HepG2 (cell line): Measurements from ENCODE around the gene SDCCAG8. TPM values are rescaled to one million over a fixed set of nuclear protein-coding genes. Genes with fewer than 3 reads are reported as not detected.

Experiments
- ATAC-seq: fragments of 200-7000 bp; cut with Tn5 transposase; 3 replicates; pipeline ENCODE4 v1.9.1; 2020; ENCODE audit warnings: mild to moderate bottlenecking, moderate library complexity
- BruUV-seq: library from RNA; stranded (reverse); fragments of 400-500 nt; replicated peaks from 2 replicates; lab custom pipeline; 2021; lab: Mats Ljungman, UMichigan
- CTCF ChIA-PET: fragments of 300-600 bp; formaldehyde crosslinking; extraction: SDS; loops from one replicate; lab custom pipeline; 2021; ENCODE audit warnings: low total read pairs, inconsistent platforms, low intra/inter-chr PET ratio; lab: Yijun Ruan, JAX
- POLR2A ChIA-PET: fragments of 350-600 bp; sonication (Branson Sonifier 250); formaldehyde crosslinking; loops from one replicate; lab custom pipeline; 2020; ENCODE audit warnings: antibody characterized with exemption, inconsistent platforms; lab: Yijun Ruan, JAX
- DNase-seq: peaks from one replicate; pipeline ENCODE4 v3.0.0-alpha.2; 2015; ENCODE audit warnings: low spot score
- FAIRE-seq: peaks from 3 replicates; lab custom pipeline; 2011; peaks lifted over from hg19 to GRCh38; lab: Jason Lieb, UNC
- H2AFZ ChIP-seq: one replicate; pipeline ENCODE4 v1.6.1; 2011; ENCODE audit warnings: low read length, inconsistent platforms
- H3K27ac ChIP-seq: fragments of 300-600 bp; 3 replicates; pipeline ENCODE4 v1.8.0; 2011; ENCODE audit warnings: mixed run types, mild to moderate bottlenecking, mixed read lengths, low read length, inconsistent platforms; ENCODE audit not compliant: insufficient read depth; ENCODE audit errors: extremely low read length
- H3K27me3 ChIP-seq, 2 experiments: fragments of 200-600 bp in 1 of 2; 2 replicates in 1 of 2; 3 replicates in 1 of 2; pipeline versions ENCODE4 v1.6.0 to v1.8.0; 2011; ENCODE audit warnings: low read length in 2 of 2, mild to moderate bottlenecking in 2 of 2, moderate library complexity in 2 of 2, inconsistent platforms in 1 of 2; ENCODE audit not compliant: insufficient read depth in 2 of 2, control insufficient read depth in 1 of 2
- H3K36me3 ChIP-seq, 2 experiments: fragments of 200-600 bp in 1 of 2; replicated peaks in 1 of 2; 2 replicates in 1 of 2; 3 replicates in 1 of 2; pipeline versions ENCODE4 v1.5.1 to v1.8.0; 2011; ENCODE audit warnings: low read length in 2 of 2, inconsistent platforms in 1 of 2; ENCODE audit not compliant: insufficient read depth in 2 of 2, control insufficient read depth in 1 of 2
- H3K4me1 ChIP-seq: 2 replicates; pipeline ENCODE4 v1.5.1; 2012; ENCODE audit warnings: low read length, inconsistent platforms; ENCODE audit not compliant: insufficient read depth
- H3K4me2 ChIP-seq: 2 replicates; pipeline ENCODE4 v1.6.0; 2011; ENCODE audit warnings: low read depth, low read length, inconsistent platforms
- H3K4me3 ChIP-seq, 3 experiments: fragments of 200-600 bp in 1 of 3; sonication (generic), shearing (Covaris generic) in 1 of 3; replicated peaks in 1 of 3; 2 replicates each; pipeline ENCODE4 v1.5.1; 2011 to 2016; ENCODE audit warnings: low read length in 3 of 3, inconsistent platforms in 2 of 3, low read depth in 2 of 3, mild to moderate bottlenecking in 2 of 3, control low read depth in 1 of 3, mixed read lengths in 1 of 3; ENCODE audit not compliant: insufficient read depth in 1 of 3
- H3K79me2 ChIP-seq: one replicate; pipeline ENCODE4 v1.6.1; 2011; ENCODE audit warnings: low read length, inconsistent platforms; ENCODE audit not compliant: insufficient read depth
- H3K9ac ChIP-seq: 2 replicates; pipeline ENCODE4 v1.6.0; 2011; ENCODE audit warnings: mild to moderate bottlenecking, low read depth, low read length, inconsistent platforms; ENCODE audit not compliant: insufficient read depth
- H3K9me3 ChIP-seq: 2 replicates; pipeline ENCODE4 v1.5.1; 2012; ENCODE audit warnings: mild to moderate bottlenecking, low read length
- H4K20me1 ChIP-seq: 2 replicates; pipeline ENCODE4 v1.6.0; 2011; ENCODE audit warnings: inconsistent platforms, mild to moderate bottlenecking, low read length, moderate library complexity; ENCODE audit not compliant: insufficient read depth
- GLMP ChIP-seq: sonication (generic); formaldehyde crosslinking; IDR thresholded peaks from 2 replicates; pipeline ENCODE4 v1.9.0; 2021; ENCODE audit warnings: missing genetic modification reagents, mild to moderate bottlenecking, borderline replicate concordance
- GMEB1 ChIP-seq: sonication (generic); formaldehyde crosslinking; IDR thresholded peaks from 2 replicates; pipeline ENCODE4 v1.5.1; 2020; ENCODE audit warnings: missing genetic modification reagents, mild to moderate bottlenecking, borderline replicate concordance
- JUNB ChIP-seq: sonication (generic); formaldehyde crosslinking; IDR thresholded peaks from 2 replicates; pipeline ENCODE4 v1.8.0; 2022; ENCODE audit warnings: missing genetic modification reagents, mild to moderate bottlenecking, borderline replicate concordance
- SP140L ChIP-seq: sonication (generic); formaldehyde crosslinking; IDR thresholded peaks from 2 replicates; pipeline ENCODE4 v1.4.0; 2020; ENCODE audit warnings: missing genetic modification reagents, borderline replicate concordance
- YY1 ChIP-seq: IDR thresholded peaks from 2 replicates; pipeline ENCODE4 v1.6.1; 2011; ENCODE audit warnings: low read length, low read depth, moderate library complexity, mild to moderate bottlenecking; ENCODE audit not compliant: insufficient read depth, insufficient replicate concordance
- ZBTB40 ChIP-seq, 2 experiments: fragments of 450-650 bp in 1 of 2; sonication (generic) in 1 of 2; formaldehyde crosslinking in 1 of 2; IDR thresholded peaks; 2 replicates each; pipeline versions ENCODE4 v1.6.1 to v1.8.0; 2016 to 2022; ENCODE audit warnings: antibody characterized with exemption in 1 of 2, mild to moderate bottlenecking in 1 of 2, missing genetic modification reagents in 1 of 2
- ZFP36L1 ChIP-seq: sonication (generic); formaldehyde crosslinking; IDR thresholded peaks from 2 replicates; pipeline ENCODE4 v1.8.0; 2022; ENCODE audit warnings: mild to moderate bottlenecking, missing genetic modification reagents, moderate library complexity
- ZKSCAN5 ChIP-seq: sonication (generic); formaldehyde crosslinking; IDR thresholded peaks from 2 replicates; pipeline ENCODE4 v1.5.1; 2020; ENCODE audit warnings: mild to moderate bottlenecking, missing genetic modification reagents
- ZNF839 ChIP-seq: sonication (generic); formaldehyde crosslinking; IDR thresholded peaks from 2 replicates; pipeline ENCODE4 v1.4.0; 2020; ENCODE audit warnings: missing genetic modification reagents, mild to moderate bottlenecking, borderline replicate concordance
- ZNF878 ChIP-seq: sonication (generic); formaldehyde crosslinking; IDR thresholded peaks from 2 replicates; pipeline ENCODE4 v1.8.1; 2023; ENCODE audit warnings: mild to moderate bottlenecking, missing genetic modification reagents, moderate library complexity
- WGBS: methylation state at CpG from one replicate; pipeline ENCODE4 v1.1.6; 2017; ENCODE audit warnings: low lambda C conversion rate; 5-methylcytosine and 5-hydroxymethylcytosine counted together
- in situ Hi-C: cut with HindIII; loops from 2 replicates; pipeline ENCODE4 v1.10.0; 2017; ENCODE audit warnings: low pct_unique_long_range_greater_than_20kb; ENCODE audit not compliant: extremely low pct_ligation_motif_present
- intact Hi-C: fragments of 100-400 bp; cut with micrococcal nuclease; formaldehyde crosslinking; loops from one replicate; pipeline ENCODE4 v1.10.0; 2022; ENCODE audit not compliant: unreplicated experiment
- polyA plus RNA-seq, 8 experiments: library from polyadenylated mRNA; depleted of rRNA in 3 of 8; stranded (reverse) in 7 of 8; unstranded in 1 of 8; fragments of >200 nt; fragmentation: Illumina TruSeq in 4 of 8; extraction: Trizol in 4 of 8; gene quantifications; 2 replicates each; pipeline versions ENCODE4 v1.2.1 to v1.2.3, GENCODE V29; 2011 to 2016; ENCODE audit warnings: low read depth in 4 of 8, missing spikeins in 1 of 8, mixed read lengths in 1 of 8; ENCODE audit not compliant: insufficient read depth in 1 of 8
- total RNA-seq, 5 experiments: library from RNA; depleted of rRNA; stranded (reverse); fragments of >200 nt; fragmentation: Illumina TruSeq; extraction: Trizol; gene quantifications; 2 replicates each; pipeline ENCODE4 v1.2.3, GENCODE V29; 2016; ENCODE audit warnings: low read depth in 1 of 5

The SDCCAG8 gene
- total and polyA plus RNA-seq, 2 of the 13 experiments (the other 11 are each of a cell fraction or from before 2014, with no cell fraction given): 9.5 to 13.4 TPM

- DNase-seq (no peak), ATAC-seq (no peak), FAIRE-seq (no peak)
- in situ Hi-C loops: no loop called here
- BruUV-seq: no TSS peak
- no peaks in the 10 kb centered on the region for H3K27me3 ChIP-seq
- intact Hi-C loops: loop anchor here (10.0 kb wide), 1 partner anchor 158 kb away; no protein-coding TSS in a partner anchor
- H3K36me3 ChIP-seq: no peaks in the 10 kb centered on the region
- 88% methylated on average over 8 of the region's 8 CpGs for WGBS
- no peak overlapping the region for H3K27ac ChIP-seq
- ChIA-PET CTCF (no interaction called here), POLR2A (no interaction called here)
- H4K20me1 ChIP-seq: no peaks in the 10 kb centered on the region
- H3K79me2 ChIP-seq: no peaks in the 10 kb centered on the region
- no peak overlapping the region for H2AFZ ChIP-seq
- no peaks in the 10 kb centered on the region for H3K9me3 ChIP-seq
- H3K4me1 ChIP-seq: peaks cover 29% of the 10 kb centered on the region
- H3K9ac ChIP-seq: no peak overlapping the region
- H3K4me3 ChIP-seq: no peak overlapping the region
- H3K4me2 ChIP-seq: no peak overlapping the region
- no peak for TF ChIP-seq ZNF839 (CRISPR knock-in tag)
- TF ChIP-seq ZKSCAN5 (CRISPR knock-in tag): no peak
- no peak for TF ChIP-seq ZBTB40 (IDR thresholded peaks at IDR 0.05)
- TF ChIP-seq ZBTB40 (CRISPR knock-in tag; IDR thresholded peaks at IDR 0.05): no peak
- no peak for TF ChIP-seq ZNF878 (CRISPR knock-in tag)
- no peak for TF ChIP-seq GLMP (CRISPR knock-in tag)
- TF ChIP-seq ZFP36L1 (CRISPR knock-in tag): no peak
- TF ChIP-seq JUNB (CRISPR knock-in tag): no peak
- no peak for TF ChIP-seq GMEB1 (CRISPR knock-in tag)
- TF ChIP-seq YY1: no peak
- no peak for TF ChIP-seq SP140L (CRISPR knock-in tag)
Measured at GRCh38 chr1:243503155-243503554, 247.3 kb downstream of the SDCCAG8 start.
